Cardiac muscle cell (in vitro differentiated cells and primary cell): ENCODE data around the gene CUX1. TPM values are rescaled to one million over a fixed set of nuclear protein-coding genes. Genes with fewer than 3 reads are reported as not detected.
A peak's percentile ranks its signal among the peaks of the same experiment; 100 is the strongest.

Experiments
- DNase-seq, 2 donors: peaks; one replicate each; pipeline versions ENCODE4 v3.0.0 to v3.0.0-alpha.2; 2010 to 2017; ENCODE audit warnings: low read depth in 1 of 2, low spot score in 1 of 2
- H3K27ac ChIP-seq: fragments of 200-600 bp; sonication (generic); 2 replicates; pipeline ENCODE4 v1.5.1; 2016
- H3K27me3 ChIP-seq: fragments of 200-600 bp; sonication (generic); 2 replicates; pipeline ENCODE4 v1.6.0; 2016; ENCODE audit warnings: control low read depth
- H3K36me3 ChIP-seq: fragments of 200-600 bp; sonication (generic); 2 replicates; pipeline ENCODE4 v1.5.1; 2016; ENCODE audit warnings: control low read depth
- H3K4me1 ChIP-seq: fragments of 200-600 bp; sonication (generic); 2 replicates; pipeline ENCODE4 v1.8.1; 2017; ENCODE audit warnings: low read depth, mild to moderate bottlenecking, mixed run types
- H3K4me3 ChIP-seq: fragments of 200-600 bp; sonication (generic); 2 replicates; pipeline ENCODE4 v1.5.1; 2016; ENCODE audit warnings: mild to moderate bottlenecking
- H3K9me3 ChIP-seq: fragments of 200-600 bp; sonication (generic); 2 replicates; pipeline ENCODE4 v1.5.1; 2017; ENCODE audit warnings: low read depth, mild to moderate bottlenecking, control low read depth
- polyA plus RNA-seq: library from polyadenylated mRNA; unstranded; fragments of >200 nt; fragmentation: Nextera tagmentation; extraction: Ambion mirVana; gene quantifications from 2 replicates; pipeline ENCODE4 v1.2.1, GENCODE V29; 2016
- total RNA-seq: library from RNA; depleted of rRNA; stranded (reverse); fragments of >200 nt; gene quantifications from 2 replicates; pipeline ENCODE4 v1.2.3, GENCODE V29; 2016
- TF ChIP-seq, protein P1 (sequence below): IDR thresholded peaks from 2 replicates; pipeline ENCODE4 v1.5.1; 2012; ENCODE audit warnings: low read depth, mild to moderate bottlenecking, low read length

The CUX1 gene
- total and polyA plus RNA-seq, 2 experiments from 2014 or later = 67.7 to 85.3 TPM

GRCh38 chr7:101937717-101938514 is 120.5 kb downstream of the CUX1 start:
- H3K4me3 ChIP-seq = no peak overlapping the region
- TF ChIP-seq, protein P1, sequence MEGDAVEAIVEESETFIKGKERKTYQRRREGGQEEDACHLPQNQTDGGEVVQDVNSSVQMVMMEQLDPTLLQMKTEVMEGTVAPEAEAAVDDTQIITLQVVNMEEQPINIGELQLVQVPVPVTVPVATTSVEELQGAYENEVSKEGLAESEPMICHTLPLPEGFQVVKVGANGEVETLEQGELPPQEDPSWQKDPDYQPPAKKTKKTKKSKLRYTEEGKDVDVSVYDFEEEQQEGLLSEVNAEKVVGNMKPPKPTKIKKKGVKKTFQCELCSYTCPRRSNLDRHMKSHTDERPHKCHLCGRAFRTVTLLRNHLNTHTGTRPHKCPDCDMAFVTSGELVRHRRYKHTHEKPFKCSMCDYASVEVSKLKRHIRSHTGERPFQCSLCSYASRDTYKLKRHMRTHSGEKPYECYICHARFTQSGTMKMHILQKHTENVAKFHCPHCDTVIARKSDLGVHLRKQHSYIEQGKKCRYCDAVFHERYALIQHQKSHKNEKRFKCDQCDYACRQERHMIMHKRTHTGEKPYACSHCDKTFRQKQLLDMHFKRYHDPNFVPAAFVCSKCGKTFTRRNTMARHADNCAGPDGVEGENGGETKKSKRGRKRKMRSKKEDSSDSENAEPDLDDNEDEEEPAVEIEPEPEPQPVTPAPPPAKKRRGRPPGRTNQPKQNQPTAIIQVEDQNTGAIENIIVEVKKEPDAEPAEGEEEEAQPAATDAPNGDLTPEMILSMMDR = no peak
- H3K27me3 ChIP-seq = no peaks in the 10 kb centered on the region
- H3K36me3 ChIP-seq = no peaks in the 10 kb centered on the region
- H3K27ac ChIP-seq = no peak overlapping the region
- H3K4me1 ChIP-seq = peaks cover 62% of the 10 kb centered on the region
- no peaks in the 10 kb centered on the region for H3K9me3 ChIP-seq
- no peak for DNase-seq

- no peak for DNase-seq
- H3K4me3 ChIP-seq = no peak overlapping the region
- H3K27ac ChIP-seq = no peak overlapping the region
- no peaks in the 10 kb centered on the region for H3K9me3 ChIP-seq
- TF ChIP-seq, protein P1 = no peak
- H3K4me1 ChIP-seq = peaks cover 59% of the 10 kb centered on the region
- H3K27me3 ChIP-seq = no peaks in the 10 kb centered on the region
- H3K36me3 ChIP-seq = no peaks in the 10 kb centered on the region
Measured at GRCh38 chr7:101939136-101939695, 121.8 kb downstream of the CUX1 start.

DNA sequence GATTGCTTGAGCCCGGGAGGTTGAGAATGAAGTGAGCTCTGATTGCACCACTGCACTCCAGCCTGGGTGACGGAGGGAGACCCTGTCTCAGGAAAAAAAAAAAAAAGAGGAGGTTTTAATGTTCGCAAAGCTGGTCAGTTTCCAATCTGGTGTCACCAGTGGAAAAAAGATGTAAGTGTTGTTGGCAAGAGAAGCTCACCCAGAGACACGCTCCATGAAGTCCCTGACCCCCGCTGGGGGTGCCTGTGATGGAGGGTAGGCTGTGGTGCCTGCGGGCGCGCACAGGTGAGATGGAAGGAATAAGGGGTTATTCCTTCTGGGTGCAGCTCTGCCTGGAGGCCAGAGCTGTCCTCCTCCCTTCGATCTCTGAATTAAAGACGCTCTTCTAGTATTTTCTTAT is 122.7 kb downstream of the CUX1 start:
- H3K27me3 ChIP-seq = no peaks in the 10 kb centered on the region
- H3K27ac ChIP-seq = peak overlapping the region; percentile 90
- H3K4me3 ChIP-seq = no peak overlapping the region
- no peaks in the 10 kb centered on the region for H3K36me3 ChIP-seq
- TF ChIP-seq, protein P1 = no peak
- H3K9me3 ChIP-seq = no peaks in the 10 kb centered on the region
- no peak for DNase-seq
- peaks cover 62% of the 10 kb centered on the region for H3K4me1 ChIP-seq

- peak in 1 of 2 donors; percentile 76 for DNase-seq
- no peak overlapping the region for H3K4me3 ChIP-seq
- TF ChIP-seq, protein P1 = no peak
- peaks cover 63% of the 10 kb centered on the region for H3K4me1 ChIP-seq
- no peaks in the 10 kb centered on the region for H3K36me3 ChIP-seq
- peak overlapping the region; percentile 90 for H3K27ac ChIP-seq
- no peaks in the 10 kb centered on the region for H3K9me3 ChIP-seq
- no peaks in the 10 kb centered on the region for H3K27me3 ChIP-seq
Measured at GRCh38 chr7:101940830-101941229, 123.4 kb downstream of the CUX1 start.

GRCh38 chr7:101941481-101942383 is 124.3 kb downstream of the CUX1 start:
- Histone ChIP-seq H3K27me3 (no peaks in the 10 kb centered on the region), H3K4me3 (no peak overlapping the region), H3K27ac (peak overlapping the region; percentile 90), H3K4me1 (peaks cover 62% of the 10 kb centered on the region), H3K9me3 (no peaks in the 10 kb centered on the region), H3K36me3 (no peaks in the 10 kb centered on the region)
- peak in 1 of 2 donors; percentile 70 for DNase-seq
- TF ChIP-seq, protein P1 = no peak
